Suprapubic skin (tissue), 4 donors: ENCODE data around the gene AKR1C3. TPM values are rescaled to one million over a fixed set of nuclear protein-coding genes. Genes with fewer than 3 reads are reported as not detected.
"Not testable (repeated sequence)": the region's sequence is repeated elsewhere in the genome, so short reads cannot be mapped to it uniquely, and the experiment has no call there.

Source experiments
- DNase-seq, 2 donors: peaks; one replicate each; pipeline ENCODE4 v3.0.0-alpha.2; 2019; ENCODE audit warnings: low spot score in 2 of 2
- H3K27ac ChIP-seq: fragments of 200-600 bp; sonication (generic); one replicate; pipeline ENCODE4 v1.5.1; 2019
- H3K27me3 ChIP-seq: fragments of 200-600 bp; sonication (generic); one replicate; pipeline ENCODE4 v1.5.1; 2019
- H3K36me3 ChIP-seq: fragments of 200-600 bp; sonication (generic); one replicate; pipeline ENCODE4 v1.5.1; 2019
- H3K4me1 ChIP-seq: fragments of 200-600 bp; sonication (generic); one replicate; pipeline ENCODE4 v1.5.1; 2019
- H3K4me3 ChIP-seq: fragments of 200-600 bp; sonication (generic); one replicate; pipeline ENCODE4 v1.5.1; 2019; ENCODE audit warnings: mild to moderate bottlenecking
- H3K9me3 ChIP-seq: fragments of 200-600 bp; sonication (generic); one replicate; pipeline ENCODE4 v1.5.1; 2019
- EP300 ChIP-seq: sonication (generic); formaldehyde crosslinking; IDR thresholded peaks from one replicate; pipeline ENCODE4 v1.6.1; 2017; ENCODE audit warnings: antibody characterized with exemption
- POLR2A ChIP-seq, 2 donors: fragments of 450-650 bp; IDR thresholded peaks; one replicate each; pipeline ENCODE4 v1.6.1; 2017; ENCODE audit warnings: antibody characterized with exemption in 2 of 2, mild to moderate bottlenecking in 2 of 2, moderate library complexity in 2 of 2
- POLR2AphosphoS5 ChIP-seq, 3 donors: sonication (generic); formaldehyde crosslinking; IDR thresholded peaks; one replicate each; pipeline ENCODE4 v1.6.1; 2017; ENCODE audit warnings: antibody characterized with exemption in 3 of 3
- WGBS: methylation state at CpG from one replicate; pipeline ENCODE4 v1.1.5; 2018; 5-methylcytosine and 5-hydroxymethylcytosine counted together
- total RNA-seq, 4 donors: library from RNA; depleted of rRNA; stranded (reverse); fragments of >200 nt; gene quantifications; one replicate each; pipeline ENCODE4 v1.1.0, GENCODE V29; 2016
- TF ChIP-seq, protein P1 (sequence below), 2 donors: fragments of 200-600 bp in 1 of 2; fragments of 450-650 bp in 1 of 2; sonication (generic) in 1 of 2; IDR thresholded peaks; one replicate each; pipeline ENCODE4 v1.5.1; 2016 to 2019; ENCODE audit warnings: antibody characterized with exemption in 2 of 2, mild to moderate bottlenecking in 1 of 2, moderate library complexity in 1 of 2

AKR1C3 gene
- total RNA-seq, 4 donors from 2014 or later, result 13.4 to 43.0 (median 15.5) TPM

DNA sequence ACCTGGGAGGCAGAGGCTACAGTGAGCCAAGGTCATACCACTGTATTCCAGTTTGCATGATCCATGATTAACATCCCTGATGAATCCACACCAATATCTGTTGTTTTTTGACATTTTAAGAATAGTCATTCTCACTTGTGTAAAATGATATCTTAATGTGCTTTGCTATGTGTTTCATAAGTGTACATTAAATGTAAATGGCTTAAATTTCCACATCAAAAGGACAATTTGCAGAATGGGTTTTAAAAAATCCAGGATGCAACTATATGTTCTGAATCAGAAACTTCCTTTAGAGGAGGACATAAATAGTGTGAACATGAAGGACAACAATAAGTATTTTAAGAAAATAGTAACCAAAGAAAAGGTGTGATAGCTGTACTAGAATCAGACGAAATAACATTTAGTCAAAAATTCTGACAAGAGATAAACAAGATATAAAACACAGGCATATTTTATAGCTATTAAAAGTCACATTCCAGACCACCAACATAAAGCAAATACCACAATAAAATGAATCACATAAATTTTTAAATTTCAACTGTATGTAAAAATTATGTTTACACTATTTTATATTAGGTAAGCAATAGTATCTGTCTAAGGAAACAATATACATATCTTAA is 42.4 kb downstream of the AKR1C3 start:
- no peak for DNase-seq
- Histone ChIP-seq H3K9me3 (peaks cover 12% of the 10 kb centered on the region), H3K4me1 (no peaks in the 10 kb centered on the region), H3K4me3 (no peak overlapping the region), H3K36me3 (no peaks in the 10 kb centered on the region), H3K27ac (no peak overlapping the region), H3K27me3 (no peaks in the 10 kb centered on the region)
- WGBS, result 89% methylated on average over 1 of the region's 1 CpG
- no peak for TF ChIP-seq POLR2AphosphoS5 (IDR thresholded peaks at IDR 0.05)
- TF ChIP-seq, protein P1, sequence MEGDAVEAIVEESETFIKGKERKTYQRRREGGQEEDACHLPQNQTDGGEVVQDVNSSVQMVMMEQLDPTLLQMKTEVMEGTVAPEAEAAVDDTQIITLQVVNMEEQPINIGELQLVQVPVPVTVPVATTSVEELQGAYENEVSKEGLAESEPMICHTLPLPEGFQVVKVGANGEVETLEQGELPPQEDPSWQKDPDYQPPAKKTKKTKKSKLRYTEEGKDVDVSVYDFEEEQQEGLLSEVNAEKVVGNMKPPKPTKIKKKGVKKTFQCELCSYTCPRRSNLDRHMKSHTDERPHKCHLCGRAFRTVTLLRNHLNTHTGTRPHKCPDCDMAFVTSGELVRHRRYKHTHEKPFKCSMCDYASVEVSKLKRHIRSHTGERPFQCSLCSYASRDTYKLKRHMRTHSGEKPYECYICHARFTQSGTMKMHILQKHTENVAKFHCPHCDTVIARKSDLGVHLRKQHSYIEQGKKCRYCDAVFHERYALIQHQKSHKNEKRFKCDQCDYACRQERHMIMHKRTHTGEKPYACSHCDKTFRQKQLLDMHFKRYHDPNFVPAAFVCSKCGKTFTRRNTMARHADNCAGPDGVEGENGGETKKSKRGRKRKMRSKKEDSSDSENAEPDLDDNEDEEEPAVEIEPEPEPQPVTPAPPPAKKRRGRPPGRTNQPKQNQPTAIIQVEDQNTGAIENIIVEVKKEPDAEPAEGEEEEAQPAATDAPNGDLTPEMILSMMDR (IDR thresholded peaks at IDR 0.05), result no peak
- TF ChIP-seq EP300, result no peak
- no peak for TF ChIP-seq POLR2A (IDR thresholded peaks at IDR 0.05)

DNA sequence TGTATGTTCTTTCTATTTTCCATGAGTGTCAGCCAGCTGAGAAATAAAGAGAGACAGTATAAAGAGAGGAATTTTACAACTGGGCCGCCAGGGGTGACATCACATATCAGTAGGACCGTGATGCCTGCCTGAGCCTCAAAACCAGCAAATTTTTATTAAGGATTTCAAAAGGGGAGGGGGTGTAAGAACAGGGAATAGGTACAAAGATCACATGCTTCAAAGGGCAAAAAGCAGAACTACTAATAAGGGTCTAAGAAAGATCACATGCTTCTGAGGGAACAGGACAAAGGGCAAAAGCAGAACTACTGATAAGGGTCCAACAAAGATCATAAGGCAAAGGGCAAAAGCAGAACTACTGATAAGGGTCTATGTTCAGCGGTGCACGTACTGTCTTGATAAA is 43.5 kb downstream of the AKR1C3 start:
- H3K9me3 ChIP-seq, result peaks cover 12% of the 10 kb centered on the region
- WGBS, result 33% methylated on average over 4 of the region's 4 CpGs
- H3K4me1 ChIP-seq, H3K27me3 ChIP-seq, H3K36me3 ChIP-seq, DNase-seq, H3K4me3 ChIP-seq, H3K27ac ChIP-seq: not testable (repeated sequence)

DNA sequence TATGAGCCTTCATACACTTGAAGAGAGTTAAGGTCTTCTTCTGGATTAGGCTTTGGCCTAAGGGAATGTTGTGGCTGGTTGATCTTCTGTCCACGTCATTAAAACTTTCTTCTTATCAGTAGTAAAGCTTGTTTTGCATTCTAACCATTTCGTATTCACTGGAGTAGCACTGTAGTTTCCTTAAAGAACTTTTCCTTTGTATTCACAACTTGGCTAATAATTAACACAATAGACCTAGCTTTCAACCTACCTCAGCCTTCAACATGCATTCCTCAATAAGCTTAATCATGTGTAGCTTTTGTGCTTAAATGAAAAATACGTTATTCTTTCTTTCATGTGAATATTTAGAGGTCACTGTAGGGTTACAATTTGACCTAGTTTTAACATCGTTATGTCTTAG is 48.0 kb downstream of the AKR1C3 start:
- 74% methylated on average over 4 of the region's 4 CpGs for WGBS
- Histone ChIP-seq H3K36me3 (no peaks in the 10 kb centered on the region), H3K9me3 (no peaks in the 10 kb centered on the region), H3K27ac (no peak overlapping the region), H3K4me1 (no peaks in the 10 kb centered on the region), H3K27me3 (no peaks in the 10 kb centered on the region), H3K4me3 (no peak overlapping the region)
- TF ChIP-seq POLR2AphosphoS5 (IDR thresholded peaks at IDR 0.05), result no peak
- no peak for DNase-seq

DNA sequence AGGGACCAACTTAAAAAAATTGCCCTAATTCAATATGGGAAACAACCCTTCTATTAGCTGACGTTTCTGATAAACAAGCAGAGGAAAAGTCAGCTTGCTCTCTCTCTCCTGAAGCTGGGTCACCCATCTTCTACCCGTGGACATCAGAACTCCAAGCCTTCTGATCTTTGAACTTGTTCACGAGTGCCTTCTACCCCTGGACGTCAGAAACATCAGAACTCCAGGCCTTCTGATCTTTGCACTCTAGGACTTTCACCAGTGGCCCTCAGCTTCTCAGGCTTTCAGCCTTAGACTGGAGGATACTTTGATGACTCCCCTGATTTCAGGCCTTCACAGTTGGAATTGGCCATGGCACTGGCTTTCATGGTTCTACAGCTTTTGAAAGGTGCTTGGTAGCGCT is 48.9 kb downstream of the AKR1C3 start:
- 81% methylated on average over 5 of the region's 5 CpGs for WGBS
- TF ChIP-seq EP300, result no peak
- TF ChIP-seq, protein P1 (IDR thresholded peaks at IDR 0.05), result no peak
- no peak for TF ChIP-seq POLR2A (IDR thresholded peaks at IDR 0.05)
- no peak for TF ChIP-seq POLR2AphosphoS5 (IDR thresholded peaks at IDR 0.05)
- no peak overlapping the region for H3K4me3 ChIP-seq
- no peak for DNase-seq
- no peaks in the 10 kb centered on the region for H3K36me3 ChIP-seq
- no peaks in the 10 kb centered on the region for H3K4me1 ChIP-seq
- H3K27me3 ChIP-seq, result no peaks in the 10 kb centered on the region
- H3K9me3 ChIP-seq, result peaks cover 5% of the 10 kb centered on the region
- no peak overlapping the region for H3K27ac ChIP-seq

DNA sequence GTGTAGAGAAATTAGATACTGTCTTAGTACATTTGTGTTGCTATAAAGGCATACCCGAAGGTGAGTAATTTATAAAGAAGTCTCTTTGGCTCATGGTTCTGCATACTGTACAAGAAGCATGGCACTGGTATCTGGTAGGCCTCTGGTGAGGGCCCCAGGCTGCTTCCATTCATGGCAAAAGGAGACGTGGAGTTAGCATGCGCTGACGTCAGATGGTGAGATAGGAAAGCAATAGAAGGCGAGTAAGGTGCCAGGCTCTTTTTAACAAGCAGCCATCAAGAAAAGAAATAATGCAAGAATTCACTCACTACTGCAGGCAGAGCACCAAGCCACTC is 52.7 kb downstream of the AKR1C3 start:
- WGBS, result 82% methylated on average over 5 of the region's 5 CpGs
- Histone ChIP-seq H3K9me3 (peaks cover 5% of the 10 kb centered on the region), H3K36me3 (no peaks in the 10 kb centered on the region), H3K27me3 (no peaks in the 10 kb centered on the region), H3K4me1 (no peaks in the 10 kb centered on the region), H3K27ac (no peak overlapping the region), H3K4me3 (no peak overlapping the region)
- DNase-seq, result no peak
- TF ChIP-seq POLR2AphosphoS5 (IDR thresholded peaks at IDR 0.05) (no peak), EP300 (no peak), POLR2A (IDR thresholded peaks at IDR 0.05) (no peak)
- TF ChIP-seq, protein P1 (IDR thresholded peaks at IDR 0.05), result no peak

DNA sequence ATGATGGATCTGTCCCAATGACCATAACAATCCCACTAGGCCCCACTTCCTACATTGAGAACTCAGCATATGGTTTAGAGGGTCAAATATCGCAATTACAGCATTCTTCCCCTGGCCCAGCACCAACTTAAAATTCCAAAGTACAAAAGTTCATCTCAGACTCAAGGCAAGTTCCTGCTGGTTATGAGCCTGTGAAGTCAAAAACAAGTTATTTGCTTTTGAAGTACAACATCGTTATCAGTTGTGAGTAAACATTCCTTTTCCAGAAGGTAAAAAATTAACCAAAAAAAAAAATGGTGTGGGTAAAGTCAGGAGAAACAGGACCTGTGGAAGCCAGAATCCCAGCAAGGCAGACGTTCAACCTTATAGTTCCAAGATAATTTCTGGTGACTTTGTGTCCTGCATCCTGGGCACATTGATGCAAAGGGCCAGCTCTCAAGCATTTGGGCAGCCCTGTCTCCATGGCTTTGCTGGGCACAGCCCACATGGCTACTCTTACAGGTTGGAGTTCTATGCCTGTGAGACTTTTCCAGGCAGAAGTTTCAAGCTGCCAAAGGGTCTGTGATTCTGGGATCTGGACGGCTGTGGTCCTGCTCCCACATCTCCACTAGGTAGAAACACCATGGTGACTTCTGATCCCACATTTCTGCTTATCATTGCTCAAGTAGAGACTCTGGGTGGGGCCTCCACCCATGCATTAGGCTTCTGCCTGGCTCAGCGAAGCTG is 53.2 kb downstream of the AKR1C3 start:
- Histone ChIP-seq H3K27ac (no peak overlapping the region), H3K36me3 (no peaks in the 10 kb centered on the region), H3K4me1 (no peaks in the 10 kb centered on the region), H3K4me3 (no peak overlapping the region), H3K27me3 (no peaks in the 10 kb centered on the region), H3K9me3 (peaks cover 5% of the 10 kb centered on the region)
- 68% methylated on average over 5 of the region's 5 CpGs for WGBS
- no peak for DNase-seq
- TF ChIP-seq EP300, result no peak
- TF ChIP-seq POLR2AphosphoS5 (IDR thresholded peaks at IDR 0.05), result no peak
